ENCODE measurements around the gene KCNE4.

GRCh38 chr2:223037445-223037800 lies 14.6 kb upstream of the KCNE4 start:
- TF ChIP-seq GATA2 (IDR thresholded peaks at IDR 0.05; ENCODE audit: low read depth, low read length) (no peak), GATA3 (IDR thresholded peaks at IDR 0.05; ENCODE audit: low read depth, low read length) (no peak)
